Stomach (tissue), 4 donors: ENCODE results near the gene PITPNB.

Experiments used
- EP300 ChIP-seq: sonication (generic); formaldehyde crosslinking; IDR thresholded peaks from one replicate; pipeline ENCODE4 v1.6.1; 2017; ENCODE audit warnings: antibody characterized with exemption
- POLR2A ChIP-seq, 4 donors: fragments of 450-650 bp; IDR thresholded peaks; one replicate each; pipeline ENCODE4 v1.6.1; 2016; ENCODE audit warnings: antibody characterized with exemption in 4 of 4, control low read depth in 2 of 4, mild to moderate bottlenecking in 1 of 4, moderate library complexity in 1 of 4
- POLR2AphosphoS5 ChIP-seq, 3 donors: sonication (generic); formaldehyde crosslinking; IDR thresholded peaks; one replicate each; pipeline ENCODE4 v1.6.1; 2016; ENCODE audit warnings: antibody characterized with exemption in 3 of 3
- TF ChIP-seq, protein P1 (sequence below), 7 experiments: fragments of 450-650 bp in 4 of 7; fragments of 200-600 bp in 3 of 7; sonication (generic) in 3 of 7; IDR thresholded peaks; one replicate each; pipeline ENCODE4 v1.5.1; 2016 to 2019; ENCODE audit warnings: antibody characterized with exemption in 7 of 7, control low read depth in 2 of 7, mild to moderate bottlenecking in 1 of 7

DNA sequence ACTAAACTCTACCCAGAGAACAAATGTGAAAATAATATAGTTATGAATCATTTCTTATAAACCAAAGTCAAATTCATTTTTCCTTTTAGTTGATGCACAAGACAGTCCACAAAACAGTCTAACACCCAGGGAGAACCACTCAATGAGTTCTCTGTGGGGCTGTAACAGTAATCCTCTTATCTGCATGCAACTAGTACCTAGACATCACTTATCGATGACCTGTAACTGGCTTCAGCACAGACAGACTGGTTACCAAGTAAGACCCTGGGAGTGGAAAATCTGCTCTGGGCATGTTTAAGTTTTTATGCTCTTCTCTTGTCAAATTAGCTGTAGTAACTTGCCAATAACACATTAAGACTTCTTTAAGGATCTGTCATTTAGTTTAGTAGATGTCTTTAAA is 46.6 kb downstream of the PITPNB start:
- TF ChIP-seq, protein P1, sequence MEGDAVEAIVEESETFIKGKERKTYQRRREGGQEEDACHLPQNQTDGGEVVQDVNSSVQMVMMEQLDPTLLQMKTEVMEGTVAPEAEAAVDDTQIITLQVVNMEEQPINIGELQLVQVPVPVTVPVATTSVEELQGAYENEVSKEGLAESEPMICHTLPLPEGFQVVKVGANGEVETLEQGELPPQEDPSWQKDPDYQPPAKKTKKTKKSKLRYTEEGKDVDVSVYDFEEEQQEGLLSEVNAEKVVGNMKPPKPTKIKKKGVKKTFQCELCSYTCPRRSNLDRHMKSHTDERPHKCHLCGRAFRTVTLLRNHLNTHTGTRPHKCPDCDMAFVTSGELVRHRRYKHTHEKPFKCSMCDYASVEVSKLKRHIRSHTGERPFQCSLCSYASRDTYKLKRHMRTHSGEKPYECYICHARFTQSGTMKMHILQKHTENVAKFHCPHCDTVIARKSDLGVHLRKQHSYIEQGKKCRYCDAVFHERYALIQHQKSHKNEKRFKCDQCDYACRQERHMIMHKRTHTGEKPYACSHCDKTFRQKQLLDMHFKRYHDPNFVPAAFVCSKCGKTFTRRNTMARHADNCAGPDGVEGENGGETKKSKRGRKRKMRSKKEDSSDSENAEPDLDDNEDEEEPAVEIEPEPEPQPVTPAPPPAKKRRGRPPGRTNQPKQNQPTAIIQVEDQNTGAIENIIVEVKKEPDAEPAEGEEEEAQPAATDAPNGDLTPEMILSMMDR (IDR thresholded peaks at IDR 0.05) = no peak
- no peak for TF ChIP-seq POLR2AphosphoS5 (IDR thresholded peaks at IDR 0.05)
- no peak for TF ChIP-seq EP300
- TF ChIP-seq POLR2A (IDR thresholded peaks at IDR 0.05) = no peak
